GM19238 (cell line): ENCODE results near the gene TAS2R41.
"Not testable (repeated sequence)": the region's sequence is repeated elsewhere in the genome, so short reads cannot be mapped to it uniquely, and the experiment has no call there.

ENCODE experiments used
- DNase-seq: peaks from one replicate; pipeline ENCODE4 v3.0.0; 2011; ENCODE audit warnings: low spot score; ENCODE audit not compliant: insufficient read length

The TAS2R41 gene

DNA sequence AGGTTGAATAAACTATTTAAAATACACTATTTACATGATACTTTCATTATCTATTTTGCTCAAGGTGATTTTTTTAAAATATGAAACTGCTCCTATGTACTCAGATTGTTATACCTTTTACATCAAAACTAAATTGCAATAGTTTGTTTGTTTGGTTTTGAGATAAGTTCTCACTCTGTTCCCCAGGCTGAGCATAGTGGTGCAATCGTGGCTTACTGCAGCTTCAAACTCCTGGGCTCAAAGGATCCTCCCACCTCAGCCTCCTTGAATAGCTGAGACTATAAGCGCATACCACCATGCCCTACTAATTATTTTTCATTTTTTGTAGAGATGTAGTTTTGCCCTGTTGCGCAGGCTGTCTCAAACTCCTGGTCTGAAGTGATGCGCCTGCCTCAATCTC is 21.7 kb upstream of the TAS2R41 start:
- no peak for DNase-seq

- no peak for DNase-seq
Observed at GRCh38 chr7:143456992-143457793, 20.5 kb upstream of the TAS2R41 start.

- DNase-seq = no peak
Observed at GRCh38 chr7:143458263-143458662, 19.4 kb upstream of the TAS2R41 start.

DNA sequence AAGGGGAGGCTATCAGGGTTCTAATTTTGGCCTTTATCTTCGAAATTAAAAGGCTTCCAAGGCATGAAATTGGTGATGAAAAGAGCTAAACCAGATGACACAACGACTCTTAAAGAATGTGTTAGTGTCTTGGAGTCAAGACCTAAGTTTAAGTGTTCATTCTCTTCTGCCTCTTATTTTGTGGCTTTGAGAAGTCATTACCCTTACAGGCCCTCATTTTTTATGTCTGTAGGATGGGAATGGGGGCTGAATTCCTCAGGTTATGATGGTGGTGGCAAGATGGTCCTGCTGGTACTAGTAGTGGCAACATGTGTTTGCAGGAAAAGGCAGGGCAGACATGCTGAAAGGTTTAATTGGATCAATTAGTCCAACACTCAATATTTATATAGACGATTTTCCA is 19.0 kb upstream of the TAS2R41 start:
- DNase-seq = no peak

DNA sequence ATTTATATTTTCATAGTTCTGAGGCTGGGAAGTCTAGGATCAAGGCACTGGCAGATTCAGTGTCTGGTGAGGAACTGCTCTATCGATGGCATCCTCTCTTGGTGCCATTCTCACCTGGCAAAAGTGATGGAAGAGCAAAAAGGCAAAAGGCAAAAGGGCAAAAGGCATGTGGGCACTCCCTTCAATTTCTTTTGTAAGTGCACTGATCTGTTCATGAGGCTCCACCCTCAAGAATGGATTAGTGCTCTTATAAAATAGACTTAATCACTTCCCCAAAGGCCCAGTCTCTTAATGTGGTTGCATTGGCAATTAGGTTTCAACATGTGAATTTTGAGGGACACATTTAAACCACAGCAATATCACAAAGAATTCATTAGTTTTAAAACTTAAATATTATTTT is 18.3 kb upstream of the TAS2R41 start:
- DNase-seq = no peak

DNA sequence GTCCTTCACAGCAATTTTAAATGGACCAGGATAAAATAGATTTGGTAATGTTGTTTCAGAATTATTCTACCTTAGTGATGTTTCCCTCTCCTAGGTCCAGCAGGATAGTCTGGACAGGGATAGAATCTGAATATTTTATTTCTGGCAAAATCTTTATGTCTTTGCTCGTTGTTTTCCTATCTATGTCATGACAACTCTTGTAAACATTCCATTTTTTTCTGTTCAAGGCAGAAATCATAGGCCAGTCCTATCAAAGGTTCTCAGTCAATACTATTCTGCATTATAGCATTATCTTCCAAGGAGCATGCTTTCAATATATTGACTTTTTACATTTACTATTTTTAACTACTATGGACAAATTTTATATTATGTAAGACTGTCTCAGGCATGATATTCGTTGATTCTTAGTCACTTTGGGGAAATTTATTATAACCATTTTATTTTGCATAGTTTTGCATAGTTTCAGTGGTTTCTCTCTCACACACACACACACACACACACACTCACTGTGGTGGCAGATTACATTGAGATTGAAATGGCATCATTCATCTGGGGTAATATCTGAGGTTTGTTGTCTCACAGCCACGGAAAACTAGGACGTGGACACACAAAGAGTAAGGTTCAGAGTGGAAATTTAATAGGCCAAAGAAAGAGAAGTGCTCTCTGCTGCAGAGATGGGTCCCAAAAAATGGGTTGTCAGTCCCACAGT is 17.2 kb upstream of the TAS2R41 start:
- DNase-seq = no peak

- no peak for DNase-seq
Observed at GRCh38 chr7:143462045-143462444, 15.6 kb upstream of the TAS2R41 start.

DNA sequence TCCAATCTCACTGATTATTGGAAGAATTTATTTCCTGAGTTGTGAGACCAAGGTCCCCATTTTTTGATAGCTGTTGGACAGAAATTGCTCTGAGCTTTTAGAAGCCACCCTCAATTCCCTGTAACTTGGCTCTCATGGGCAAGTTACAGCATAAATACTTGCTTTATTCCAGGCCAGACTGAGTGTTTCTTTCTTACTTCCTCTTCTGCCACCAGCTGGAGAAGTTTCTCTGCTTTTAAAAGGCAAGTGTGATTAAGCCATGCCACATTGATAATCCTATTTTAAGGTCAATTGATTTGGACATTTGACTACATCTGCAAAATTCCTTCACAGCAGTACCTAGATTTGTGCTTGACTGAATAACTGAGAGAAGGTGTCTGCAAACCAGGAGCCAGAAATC is 14.1 kb upstream of the TAS2R41 start:
- DNase-seq = no peak

- no peak for DNase-seq
Observed at GRCh38 chr7:143463957-143464356, 13.7 kb upstream of the TAS2R41 start.

DNA sequence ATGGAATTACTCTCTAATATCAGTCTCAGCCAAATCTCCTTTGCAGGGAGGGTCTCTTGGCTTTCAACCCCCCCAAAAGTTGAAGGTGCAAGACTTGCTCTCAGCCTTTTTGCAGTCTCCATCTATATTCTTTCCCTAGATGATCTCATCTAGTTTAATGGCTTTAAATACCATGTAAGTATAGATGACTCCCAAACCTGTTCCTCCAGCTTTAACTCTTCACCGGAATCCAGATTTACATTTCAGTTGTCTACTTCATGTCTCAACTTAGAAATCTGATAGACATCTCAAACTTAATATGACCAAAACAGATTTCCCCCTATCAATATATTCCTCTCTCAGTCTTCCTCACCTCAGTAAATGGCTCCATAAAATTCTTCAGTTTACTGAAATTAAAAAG is 9.9 kb upstream of the TAS2R41 start:
- no peak for DNase-seq

DNA sequence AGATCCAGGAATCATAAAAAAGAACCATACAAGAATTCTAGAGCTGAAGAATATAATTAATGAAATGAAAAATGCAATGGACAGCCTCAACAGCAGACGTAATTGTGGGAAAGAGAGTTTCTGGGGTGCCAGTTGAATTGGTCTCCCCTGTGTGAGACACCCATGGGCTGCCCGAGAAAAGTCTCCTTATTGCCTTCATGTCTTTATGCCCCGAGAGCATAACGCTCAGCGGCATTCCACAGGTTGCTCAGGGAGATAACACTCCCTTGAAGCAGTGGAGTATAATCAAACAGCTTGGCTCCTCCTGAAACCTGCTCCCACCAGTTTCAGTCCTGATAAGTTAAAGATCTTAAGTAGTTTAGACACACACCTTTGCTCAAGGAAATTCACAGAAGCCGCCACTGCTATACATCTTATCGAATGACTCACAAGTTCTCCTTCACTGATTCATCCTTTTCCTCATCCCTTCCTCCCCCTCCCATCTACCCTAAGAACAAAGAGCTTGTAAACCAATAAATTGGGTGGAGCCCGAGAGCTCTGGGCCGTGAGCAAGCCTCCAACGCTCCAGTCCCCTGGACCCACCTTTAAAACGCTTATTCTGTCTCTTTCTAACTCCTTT is 5.5 kb upstream of the TAS2R41 start:
- not testable (repeated sequence) for DNase-seq

DNA sequence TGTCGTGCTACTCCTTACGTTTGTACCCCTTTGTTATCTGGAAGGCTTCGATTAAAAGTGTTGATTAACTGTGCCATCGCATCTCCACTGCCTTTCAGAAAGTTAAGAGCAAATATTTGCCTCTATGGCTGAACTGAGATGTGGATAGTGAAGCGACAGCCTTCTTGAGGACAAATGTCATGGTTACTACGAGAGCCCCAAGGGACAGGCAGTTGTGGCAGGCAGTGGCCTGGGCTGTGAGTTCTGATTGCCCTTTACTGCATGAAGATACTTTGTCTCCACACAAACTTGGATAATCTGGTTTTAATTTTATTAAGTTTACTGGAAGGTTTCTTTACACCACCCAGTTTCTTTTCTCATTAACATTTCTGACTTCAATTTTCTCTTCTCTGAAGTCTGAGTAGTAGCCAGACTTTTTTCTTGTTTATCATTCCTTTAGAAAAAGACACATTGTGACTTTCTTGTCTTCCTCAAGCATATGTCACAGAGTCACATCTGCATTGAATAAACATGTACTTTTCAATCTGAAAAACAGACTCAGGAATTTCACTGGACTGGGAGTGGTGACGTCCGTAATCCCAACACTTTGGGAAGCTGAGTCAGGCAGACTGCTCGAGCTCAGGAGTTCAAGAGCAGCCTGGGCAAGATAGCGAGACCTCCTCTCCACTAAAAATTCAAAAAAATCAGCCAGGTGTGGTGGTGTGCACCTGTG is 1.5 kb downstream of the TAS2R41 start:
- DNase-seq = no peak

DNA sequence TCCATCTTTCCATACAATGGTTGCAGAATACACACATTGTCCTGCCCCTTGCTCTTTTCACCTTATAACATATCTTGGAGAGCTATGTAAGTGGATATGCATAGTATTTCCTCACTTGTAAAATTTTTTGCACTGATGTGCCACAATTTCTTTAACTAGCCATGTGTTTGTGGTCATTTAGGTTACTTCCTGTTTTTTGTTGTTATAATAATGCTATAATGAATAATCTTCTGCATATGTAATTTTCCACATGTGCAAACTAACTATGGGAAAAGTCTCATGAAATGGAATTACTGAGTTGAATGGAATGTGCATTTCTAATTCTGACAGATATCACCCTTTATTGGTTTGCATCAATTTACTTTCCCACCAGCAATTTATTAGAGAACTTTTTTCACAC is 2.8 kb downstream of the TAS2R41 start:
- no peak for DNase-seq

- no peak for DNase-seq
Observed at GRCh38 chr7:143484119-143484518, 6.4 kb downstream of the TAS2R41 start.

GRCh38 chr7:143485094-143485493 is 7.4 kb downstream of the TAS2R41 start:
- DNase-seq = no peak

GRCh38 chr7:143485500-143485899 is 7.8 kb downstream of the TAS2R41 start:
- no peak for DNase-seq

- DNase-seq = not testable (repeated sequence)
Observed at GRCh38 chr7:143486266-143486665, 8.6 kb downstream of the TAS2R41 start.

GRCh38 chr7:143487061-143487460 is 9.4 kb downstream of the TAS2R41 start:
- no peak for DNase-seq

DNA sequence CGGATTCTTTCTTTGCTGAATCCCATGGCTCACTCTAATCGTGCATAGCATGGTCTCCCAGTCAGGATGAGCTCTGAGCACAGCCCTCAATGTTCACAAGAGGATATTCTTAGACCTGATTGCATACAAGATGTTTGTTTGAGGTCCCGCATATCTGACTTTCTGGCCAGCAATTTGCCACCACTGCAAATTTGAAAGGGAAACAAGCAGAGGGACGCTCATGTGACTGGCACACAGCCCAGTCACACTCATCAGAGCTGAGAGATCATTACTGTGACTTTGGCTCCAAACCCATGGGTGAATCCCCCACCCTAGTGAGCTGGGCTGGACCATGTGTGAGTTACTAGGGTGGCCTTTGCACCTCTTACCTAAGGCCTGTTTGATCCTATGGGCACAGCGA is 9.9 kb downstream of the TAS2R41 start:
- DNase-seq = no peak

GRCh38 chr7:143490717-143491306 is 13.1 kb downstream of the TAS2R41 start:
- DNase-seq = no peak

DNA sequence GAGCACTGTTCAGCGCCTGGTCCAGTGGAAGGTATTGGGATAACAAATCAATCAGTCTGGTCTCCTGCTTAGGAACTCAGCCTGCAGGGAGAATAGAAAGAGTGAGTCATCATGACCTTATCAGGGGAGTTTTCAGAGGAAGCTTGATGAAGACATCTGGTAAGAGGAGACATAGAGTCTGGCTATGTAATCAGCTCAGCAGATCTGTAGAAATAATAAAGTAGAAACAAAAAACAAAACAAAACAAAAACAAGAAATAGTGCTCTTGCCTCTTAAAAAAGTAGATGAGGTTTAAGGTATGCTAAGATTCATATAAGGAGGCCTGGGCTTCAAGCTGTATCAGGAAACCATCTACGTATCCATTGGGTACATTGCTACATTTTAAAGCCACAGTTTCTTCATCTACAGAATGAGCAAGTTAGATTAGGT is 14.4 kb downstream of the TAS2R41 start:
- no peak for DNase-seq
